ENCODE measurements around the gene SH3PXD2A.
"Not testable (repeated sequence)": the region's sequence is repeated elsewhere in the genome, so short reads cannot be mapped to it uniquely, and the experiment has no call there.

Gene SH3PXD2A

DNA sequence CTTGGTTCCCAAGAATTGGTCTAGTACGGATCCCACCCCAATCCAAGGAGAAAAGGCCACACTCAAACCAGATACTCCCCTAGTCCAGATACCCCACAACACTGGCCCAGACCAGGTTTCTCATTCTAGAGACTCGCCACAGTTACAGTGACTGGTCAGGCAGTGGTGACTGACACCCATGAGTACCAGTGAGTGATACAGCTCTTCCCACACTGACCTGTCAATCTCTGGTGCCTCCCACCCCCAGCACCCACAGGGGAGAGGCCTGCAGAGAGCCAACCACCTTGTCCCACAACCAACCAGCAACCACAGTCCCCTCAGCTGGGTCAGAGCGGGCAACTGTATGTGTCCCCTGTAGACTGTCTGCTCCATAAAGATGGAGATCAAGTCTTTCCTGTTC is 209.1 kb downstream of the SH3PXD2A start:
- no peak for DNase-seq (ENCODE audit: low read depth in 2 of 2)

- DNase-seq (ENCODE audit: low read depth in 2 of 2): no peak
These were observed 210.0 kb downstream of the SH3PXD2A start for GRCh38 chr10:103645141-103646054.

DNA sequence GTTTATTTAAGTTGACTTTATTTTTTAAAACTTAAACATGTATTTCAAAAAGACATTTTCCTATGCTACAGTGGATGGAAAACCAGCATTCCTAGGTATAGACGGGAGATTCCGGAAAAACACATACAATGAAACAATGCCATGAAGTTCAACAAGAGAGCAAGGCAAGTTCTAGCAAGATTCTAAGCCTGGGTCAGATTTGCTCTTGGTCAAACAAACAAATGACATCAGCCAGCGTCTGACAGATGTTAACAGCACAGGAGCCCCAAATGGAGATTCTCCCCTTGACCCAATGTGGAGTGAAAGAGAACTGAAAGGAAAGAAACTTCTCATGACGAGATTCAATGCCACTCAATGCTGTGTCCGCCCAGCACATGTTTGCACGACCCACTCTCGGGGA is 212.0 kb downstream of the SH3PXD2A start:
- DNase-seq (ENCODE audit: low read depth in 2 of 2): no peak

DNA sequence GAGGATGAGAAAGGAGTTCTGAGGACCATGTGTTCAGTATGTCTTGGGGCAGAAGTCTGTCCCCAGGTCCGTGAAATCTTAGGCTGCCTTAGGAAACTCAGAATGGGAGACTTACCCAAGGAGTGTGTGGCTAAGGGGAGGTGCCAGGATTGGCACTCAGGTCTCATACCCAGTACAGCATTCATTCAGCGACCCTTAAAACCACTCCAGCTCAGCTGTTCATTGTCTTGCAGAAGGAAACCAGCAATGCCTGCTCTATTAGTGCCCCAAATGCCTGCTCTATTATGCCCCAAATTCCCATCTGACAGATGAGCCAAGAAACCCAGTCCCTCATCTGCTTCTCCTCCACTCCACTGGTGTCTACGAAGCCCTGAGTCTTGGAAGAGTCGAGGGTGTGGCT is 214.1 kb downstream of the SH3PXD2A start:
- DNase-seq (ENCODE audit: low read depth in 2 of 2): no peak

DNA sequence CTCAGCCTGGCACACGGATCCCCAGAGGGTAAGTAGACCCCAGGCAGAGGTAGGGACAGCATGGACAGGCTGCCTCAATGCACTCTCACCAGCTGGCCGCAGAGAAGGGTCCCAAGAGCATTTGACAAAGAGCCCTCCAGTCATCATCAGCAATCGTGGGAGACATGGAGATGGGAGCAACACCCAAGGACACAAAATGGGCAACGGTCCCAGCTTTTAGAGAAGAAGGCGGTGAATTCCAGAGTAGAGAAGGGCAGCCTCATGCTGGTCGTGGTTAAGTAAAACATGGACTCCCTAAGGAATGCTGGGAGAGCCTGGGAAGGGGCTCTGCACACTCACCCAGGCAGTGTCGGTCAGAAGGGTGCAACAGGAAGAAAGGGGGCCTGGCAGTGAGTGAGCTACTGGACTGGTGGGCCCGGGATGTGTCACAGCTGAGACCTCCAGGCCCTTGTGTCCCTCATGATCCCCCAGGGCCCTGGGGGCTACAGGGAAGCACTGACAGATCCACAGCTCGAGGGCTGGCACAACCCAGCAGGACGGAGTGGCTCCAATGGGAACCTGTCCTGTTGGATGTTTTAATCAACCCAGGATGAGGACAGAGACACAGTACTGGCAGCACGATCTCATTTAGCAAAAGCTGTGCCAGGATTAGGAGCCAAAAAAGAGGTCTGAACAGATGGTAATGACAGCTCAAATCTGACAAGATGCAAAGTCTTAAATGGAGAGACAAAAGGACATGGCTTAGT is 214.8 kb downstream of the SH3PXD2A start:
- DNase-seq (ENCODE audit: low read depth in 2 of 2): no peak

GRCh38 chr10:103638948-103639347 is 216.4 kb downstream of the SH3PXD2A start:
- no peak for DNase-seq (ENCODE audit: low read depth in 2 of 2)

DNA sequence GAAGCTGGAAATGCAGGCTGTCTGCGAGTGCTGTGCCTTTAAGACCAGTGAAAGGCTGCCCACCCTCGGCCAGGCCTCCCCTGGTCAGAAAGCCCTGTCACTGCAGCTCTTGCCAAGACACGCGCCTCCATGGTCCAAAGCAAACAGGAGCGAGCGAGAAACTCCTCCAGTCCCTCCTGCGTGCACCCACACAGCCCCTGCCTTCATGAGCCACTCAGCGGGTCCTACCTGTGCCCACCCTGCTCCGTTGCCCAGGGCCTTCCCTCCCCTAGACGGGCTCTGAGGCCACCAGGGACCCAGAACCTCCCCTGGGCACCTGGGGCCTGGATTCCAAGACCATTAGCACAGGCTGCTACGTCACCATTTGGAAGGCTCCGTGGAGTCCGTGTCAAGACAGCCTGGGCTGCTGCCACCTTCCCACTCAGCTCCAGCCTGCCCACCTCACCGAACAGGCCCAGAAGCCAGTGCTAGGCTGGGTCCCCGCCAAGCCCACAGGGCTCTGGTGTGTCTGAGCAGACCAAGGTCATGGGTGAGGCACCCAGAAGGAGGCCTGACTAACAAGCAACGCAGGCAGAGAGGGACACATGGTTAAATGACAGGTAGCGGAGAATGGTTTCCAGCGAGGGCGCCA is 217.3 kb downstream of the SH3PXD2A start:
- DNase-seq (ENCODE audit: low read depth in 2 of 2): no peak

DNA sequence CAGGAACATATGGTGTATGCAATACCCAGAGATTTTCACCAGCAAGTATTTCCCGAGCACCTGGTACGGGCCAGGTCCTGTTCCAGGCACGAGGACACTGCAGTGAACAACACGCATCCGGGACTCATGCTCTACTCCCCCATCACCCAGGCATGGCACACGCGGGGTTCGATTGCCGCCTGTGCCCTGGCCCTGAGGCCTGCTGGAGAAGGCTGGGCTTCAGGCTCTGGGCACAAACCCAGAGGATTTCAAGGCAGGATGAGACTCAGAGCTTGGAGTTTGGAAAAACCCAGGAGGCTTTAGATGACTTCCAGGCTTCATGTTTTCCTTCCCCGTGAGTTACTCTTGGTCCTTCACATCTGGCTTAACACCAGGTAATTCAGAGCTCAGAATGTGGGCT is 218.4 kb downstream of the SH3PXD2A start:
- no peak for DNase-seq (ENCODE audit: low read depth in 2 of 2)

DNA sequence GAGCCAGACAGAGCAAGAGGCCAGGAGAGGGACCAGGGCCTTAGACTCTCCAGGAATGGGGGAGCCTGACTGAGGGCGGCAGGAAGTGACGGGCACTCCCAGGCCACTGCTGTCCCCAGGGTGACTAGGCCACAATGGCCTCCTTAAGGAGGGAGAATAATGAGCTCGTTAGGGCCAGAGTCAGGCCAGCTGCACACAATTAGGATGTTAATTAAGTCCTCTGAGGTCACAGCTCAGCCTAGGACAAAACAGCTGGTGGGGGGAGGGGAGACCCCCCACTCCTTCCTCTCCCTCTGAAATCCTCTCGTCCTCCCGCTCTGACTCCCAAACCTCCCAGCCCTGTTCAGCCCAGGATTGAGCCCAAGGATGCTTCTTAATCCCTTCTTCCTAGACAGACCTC is 218.9 kb downstream of the SH3PXD2A start:
- DNase-seq (ENCODE audit: low read depth in 2 of 2): no peak

DNA sequence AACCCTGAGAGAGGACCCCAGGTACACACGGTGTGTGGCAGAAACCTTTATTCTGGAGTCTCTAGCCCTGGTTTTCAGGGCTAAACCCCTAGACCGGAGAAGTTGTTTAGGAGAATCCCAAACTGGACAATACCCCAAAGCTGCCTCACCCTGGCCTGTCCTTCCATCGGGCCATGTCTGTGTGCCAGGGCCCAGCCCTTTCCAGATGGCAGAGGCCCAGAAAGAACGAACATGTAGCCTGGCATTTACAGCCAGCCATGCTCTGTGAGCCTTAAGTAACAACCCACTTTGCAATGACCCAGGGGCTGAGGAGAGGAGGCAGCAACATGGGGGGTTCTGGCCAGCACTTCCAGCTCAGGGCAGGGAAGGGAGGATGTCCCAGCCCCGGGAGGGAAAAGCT is 219.8 kb downstream of the SH3PXD2A start:
- DNase-seq (ENCODE audit: low read depth in 2 of 2): no peak

DNA sequence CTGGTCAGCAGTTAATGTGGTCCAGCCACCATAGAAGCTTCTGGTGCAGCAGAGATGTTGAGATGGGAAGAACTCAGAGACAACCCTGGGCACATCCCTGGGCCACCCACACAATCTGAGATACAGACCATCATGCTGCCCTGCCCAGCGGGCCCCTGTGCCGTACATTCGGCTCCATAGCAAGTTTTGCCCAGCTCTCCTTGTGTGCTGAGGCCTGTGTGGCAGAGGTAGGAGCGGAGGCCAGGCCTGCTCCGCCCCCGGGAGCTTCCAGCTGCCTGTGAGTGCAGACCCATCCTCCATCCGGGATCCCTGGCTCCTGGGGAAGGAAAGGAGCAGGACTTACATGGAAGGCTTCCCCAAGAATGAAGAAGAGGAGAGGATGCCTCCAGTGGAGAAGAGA is 221.5 kb downstream of the SH3PXD2A start:
- DNase-seq (ENCODE audit: low read depth in 2 of 2): no peak

- DNase-seq (ENCODE audit: low read depth in 2 of 2): not testable (repeated sequence)
These were observed 222.5 kb downstream of the SH3PXD2A start for GRCh38 chr10:103632871-103633270.

DNA sequence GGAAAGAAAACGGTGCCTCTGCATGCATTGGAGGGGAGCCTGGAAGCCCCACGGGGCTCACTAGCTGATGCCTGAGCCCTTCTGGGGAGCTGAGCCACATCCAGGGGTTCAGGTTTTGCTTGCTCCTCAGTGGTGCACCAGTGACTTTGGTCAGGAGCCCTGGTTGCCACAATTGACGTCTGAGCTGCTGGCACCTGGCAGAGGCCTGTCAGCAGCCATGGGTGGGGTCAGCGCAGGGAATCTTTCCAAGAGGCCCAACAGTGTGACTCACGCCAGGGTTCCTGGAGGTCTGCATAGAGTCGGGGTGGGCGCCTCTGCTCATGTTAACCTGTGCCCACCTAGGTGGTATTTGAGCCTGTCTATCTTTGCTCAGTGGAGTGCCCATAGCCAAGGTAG is 223.1 kb downstream of the SH3PXD2A start:
- DNase-seq (ENCODE audit: low read depth in 2 of 2): no peak

- DNase-seq (ENCODE audit: low read depth in 2 of 2): no peak
These were observed 225.2 kb downstream of the SH3PXD2A start for GRCh38 chr10:103630156-103630555.

DNA sequence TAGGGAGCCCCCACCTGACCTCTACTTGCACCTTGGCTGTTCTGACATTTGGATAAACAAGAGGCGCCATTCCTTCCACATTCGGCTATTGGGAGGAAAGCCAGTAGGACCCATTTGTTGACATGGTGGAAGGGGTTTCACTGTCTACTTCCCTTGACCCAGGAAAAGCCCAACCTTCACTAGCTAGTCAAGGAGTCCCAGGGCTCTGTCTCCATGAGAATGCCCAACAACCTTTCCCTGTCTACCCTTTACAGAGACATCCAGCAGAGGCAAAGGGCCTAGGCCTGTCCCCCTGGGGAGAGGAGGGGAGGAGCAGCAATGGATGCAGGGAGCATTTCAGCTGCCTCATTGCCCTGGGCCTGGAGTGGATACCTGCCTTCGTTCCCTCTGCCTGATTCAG is 225.8 kb downstream of the SH3PXD2A start:
- DNase-seq (ENCODE audit: low read depth in 2 of 2): no peak

- no peak for DNase-seq (ENCODE audit: low read depth in 2 of 2)
These were observed 227.5 kb downstream of the SH3PXD2A start for GRCh38 chr10:103627893-103628292.

- no peak for DNase-seq (ENCODE audit: low read depth in 2 of 2)
These were observed 228.1 kb downstream of the SH3PXD2A start for GRCh38 chr10:103627111-103627892.

GRCh38 chr10:103626178-103626577 is 229.2 kb downstream of the SH3PXD2A start:
- DNase-seq (ENCODE audit: low read depth in 2 of 2): no peak

DNA sequence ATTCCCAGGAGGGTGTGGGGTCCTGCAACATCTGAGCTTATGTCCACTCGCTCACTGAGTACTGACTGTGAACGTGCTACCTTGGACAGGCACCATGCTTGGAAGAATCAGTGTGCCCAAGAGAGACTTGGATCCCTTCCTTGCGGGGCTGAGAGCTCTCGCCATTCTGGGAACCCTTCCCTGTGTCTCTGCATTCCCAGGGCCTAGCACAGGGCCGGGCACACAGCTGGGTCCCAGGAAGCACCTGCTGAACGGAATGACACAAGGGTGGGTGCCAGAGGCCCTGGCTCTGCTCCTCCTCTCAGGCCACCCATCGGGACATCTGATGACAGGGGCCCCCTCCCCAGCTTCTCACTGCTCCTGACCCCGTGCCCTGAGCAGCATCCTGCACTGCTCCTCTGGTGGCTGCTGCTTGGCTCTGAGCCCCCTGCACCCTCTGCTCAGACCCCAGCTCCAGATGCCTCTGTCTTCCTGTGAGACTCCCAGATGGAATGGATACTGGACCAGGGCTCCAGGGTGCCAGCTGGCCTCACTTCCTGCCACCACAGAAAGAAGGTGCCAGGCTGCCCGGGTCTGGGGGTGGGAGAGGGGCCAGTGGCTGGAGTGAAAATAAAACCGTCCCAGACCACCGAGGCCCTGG is 232.3 kb downstream of the SH3PXD2A start:
- no peak for DNase-seq (ENCODE audit: low read depth in 2 of 2)

- DNase-seq (ENCODE audit: low read depth in 2 of 2): no peak
These were observed 233.1 kb downstream of the SH3PXD2A start for GRCh38 chr10:103622286-103622685.

DNA sequence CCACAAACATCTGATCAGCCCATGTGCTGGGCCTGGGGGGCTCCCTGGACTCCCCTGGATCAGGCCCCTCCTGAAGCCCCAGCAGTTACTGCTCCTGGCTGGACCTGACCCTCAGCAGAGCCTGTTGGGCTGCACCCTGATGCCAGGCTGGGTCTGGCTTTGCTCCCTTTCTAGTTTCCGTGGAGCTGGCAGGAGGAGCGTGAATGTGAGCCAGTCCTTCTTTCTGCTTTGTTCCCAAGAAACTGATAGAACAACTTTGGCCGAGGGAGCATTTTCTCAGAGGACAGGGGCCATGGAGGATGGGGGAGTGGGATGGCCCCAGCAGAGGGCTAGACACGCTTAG is 233.6 kb downstream of the SH3PXD2A start:
- DNase-seq (ENCODE audit: low read depth in 2 of 2): no peak
